Measurements from ENCODE around the gene DHDDS. TPM values are rescaled to one million over a fixed set of nuclear protein-coding genes. Genes with fewer than 3 reads are reported as not detected.

DHDDS gene
- polyA plus RNA-seq, 1 donor from 2014 or later: 28.9 TPM

GRCh38 chr1:26404641-26405040 is 27.5 kb upstream of the DHDDS start:
- Histone ChIP-seq H3K9me2 (ENCODE audit: insufficient read depth, low read length) (no peaks in the 10 kb centered on the region), H3K4me2 (ENCODE audit: low read length) (no peak overlapping the region), H3K27me3 (ENCODE audit: insufficient read depth, low read depth, low read length) (no peaks in the 10 kb centered on the region)

GRCh38 chr1:26405281-26405915 is 26.7 kb upstream of the DHDDS start:
- H3K4me3 ChIP-seq (ENCODE audit: low read length): no peak overlapping the region
- no peaks in the 10 kb centered on the region for H4K20me1 ChIP-seq (ENCODE audit: insufficient read depth)
- no peak overlapping the region for H3K9ac ChIP-seq (ENCODE audit: low read length)
- no peak overlapping the region for H3K27ac ChIP-seq (ENCODE audit: low read length)
- H3K9me3 ChIP-seq (ENCODE audit: low read length): no peaks in the 10 kb centered on the region
- H3K27me3 ChIP-seq (ENCODE audit: insufficient read depth, low read depth, low read length): no peaks in the 10 kb centered on the region
- no peaks in the 10 kb centered on the region for H3K9me2 ChIP-seq (ENCODE audit: insufficient read depth, low read length)
- no peaks in the 10 kb centered on the region for H3F3A ChIP-seq (ENCODE audit: insufficient read depth, low read length, poor library complexity, severe bottlenecking)
- H3K36me3 ChIP-seq (ENCODE audit: insufficient read depth, low read length): no peaks in the 10 kb centered on the region
- no peaks in the 10 kb centered on the region for H3K79me2 ChIP-seq (replicated peaks; ENCODE audit: insufficient read depth, low read length)
- H3K4me2 ChIP-seq (ENCODE audit: low read length): no peak overlapping the region
- no peak overlapping the region for H2AFZ ChIP-seq (ENCODE audit: low read depth, low read length)
- no peak for TF ChIP-seq SMC3 (conservative IDR thresholded peaks at IDR 0.05; ENCODE audit: poor library complexity)
- no peak for TF ChIP-seq EZH2 (IDR thresholded peaks at IDR 0.05; ENCODE audit: borderline replicate concordance, insufficient read depth, low read length, poor library complexity, severe bottlenecking)
- no peak for TF ChIP-seq TAF1 (IDR thresholded peaks at IDR 0.05; ENCODE audit: low read depth)
- no peak for TF ChIP-seq EP300 (conservative IDR thresholded peaks at IDR 0.05; ENCODE audit: poor library complexity, severe bottlenecking)
- TF ChIP-seq, protein P1, sequence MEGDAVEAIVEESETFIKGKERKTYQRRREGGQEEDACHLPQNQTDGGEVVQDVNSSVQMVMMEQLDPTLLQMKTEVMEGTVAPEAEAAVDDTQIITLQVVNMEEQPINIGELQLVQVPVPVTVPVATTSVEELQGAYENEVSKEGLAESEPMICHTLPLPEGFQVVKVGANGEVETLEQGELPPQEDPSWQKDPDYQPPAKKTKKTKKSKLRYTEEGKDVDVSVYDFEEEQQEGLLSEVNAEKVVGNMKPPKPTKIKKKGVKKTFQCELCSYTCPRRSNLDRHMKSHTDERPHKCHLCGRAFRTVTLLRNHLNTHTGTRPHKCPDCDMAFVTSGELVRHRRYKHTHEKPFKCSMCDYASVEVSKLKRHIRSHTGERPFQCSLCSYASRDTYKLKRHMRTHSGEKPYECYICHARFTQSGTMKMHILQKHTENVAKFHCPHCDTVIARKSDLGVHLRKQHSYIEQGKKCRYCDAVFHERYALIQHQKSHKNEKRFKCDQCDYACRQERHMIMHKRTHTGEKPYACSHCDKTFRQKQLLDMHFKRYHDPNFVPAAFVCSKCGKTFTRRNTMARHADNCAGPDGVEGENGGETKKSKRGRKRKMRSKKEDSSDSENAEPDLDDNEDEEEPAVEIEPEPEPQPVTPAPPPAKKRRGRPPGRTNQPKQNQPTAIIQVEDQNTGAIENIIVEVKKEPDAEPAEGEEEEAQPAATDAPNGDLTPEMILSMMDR (IDR thresholded peaks at IDR 0.05; ENCODE audit: poor library complexity, severe bottlenecking): no peak
- TF ChIP-seq MXI1 (conservative IDR thresholded peaks at IDR 0.05; ENCODE audit: poor library complexity, severe bottlenecking): no peak
- TF ChIP-seq REST (IDR thresholded peaks at IDR 0.05; ENCODE audit: borderline replicate concordance): no peak

More at GRCh38 chr1:26404641-26405040, 27.5 kb upstream of the DHDDS start:
- Histone ChIP-seq H3F3A (ENCODE audit: insufficient read depth, low read length, poor library complexity, severe bottlenecking) (no peaks in the 10 kb centered on the region), H3K4me3 (ENCODE audit: low read length) (no peak overlapping the region), H2AFZ (ENCODE audit: low read depth, low read length) (no peak overlapping the region), H3K27ac (ENCODE audit: low read length) (no peak overlapping the region), H3K79me2 (replicated peaks; ENCODE audit: insufficient read depth, low read length) (no peaks in the 10 kb centered on the region), H3K36me3 (ENCODE audit: insufficient read depth, low read length) (no peaks in the 10 kb centered on the region), H3K9ac (ENCODE audit: low read length) (no peak overlapping the region), H4K20me1 (ENCODE audit: insufficient read depth) (no peaks in the 10 kb centered on the region), H3K9me3 (ENCODE audit: low read length) (no peaks in the 10 kb centered on the region)
- TF ChIP-seq MXI1 (conservative IDR thresholded peaks at IDR 0.05; ENCODE audit: poor library complexity, severe bottlenecking): no peak
- no peak for TF ChIP-seq REST (IDR thresholded peaks at IDR 0.05; ENCODE audit: borderline replicate concordance)
- TF ChIP-seq, protein P1 (IDR thresholded peaks at IDR 0.05; ENCODE audit: poor library complexity, severe bottlenecking): no peak
- TF ChIP-seq EP300 (conservative IDR thresholded peaks at IDR 0.05; ENCODE audit: poor library complexity, severe bottlenecking): no peak
- no peak for TF ChIP-seq SMC3 (conservative IDR thresholded peaks at IDR 0.05; ENCODE audit: poor library complexity)
- no peak for TF ChIP-seq EZH2 (IDR thresholded peaks at IDR 0.05; ENCODE audit: borderline replicate concordance, insufficient read depth, low read length, poor library complexity, severe bottlenecking)
- TF ChIP-seq TAF1 (IDR thresholded peaks at IDR 0.05; ENCODE audit: low read depth): no peak
- no peak for TF ChIP-seq RAD21 (conservative IDR thresholded peaks at IDR 0.05)
- TF ChIP-seq POLR2AphosphoS5 (IDR thresholded peaks at IDR 0.05): no peak
